H1 (cell line): ENCODE results near the gene ZNF394. TPM values are rescaled to one million over a fixed set of nuclear protein-coding genes. Genes with fewer than 3 reads are reported as not detected.

ENCODE experiments used
- BRCA1 ChIP-seq: IDR thresholded peaks from 2 replicates; pipeline ENCODE4 v1.6.1; 2012; ENCODE audit warnings: low read depth, low read length, improper control_type of control experiment
- CBX5 ChIP-seq: fragments of 300-800, 300-1000 bp; sonication (generic); IDR thresholded peaks from 2 replicates; pipeline ENCODE4 v1.7.1; 2016; ENCODE audit warnings: antibody characterized with exemption, low read length, low read depth
- CREB1 ChIP-seq: IDR thresholded peaks from 2 replicates; pipeline ENCODE4 v1.6.1; 2012; ENCODE audit warnings: inconsistent platforms
- E2F6 ChIP-seq: IDR thresholded peaks from 2 replicates; pipeline ENCODE4 v1.6.1; 2012; ENCODE audit warnings: inconsistent platforms
- EP300 ChIP-seq, 2 experiments: IDR thresholded peaks; 1 replicate in 1 of 2; 2 replicates in 1 of 2; pipeline ENCODE4 v1.6.1; 2011 to 2012; ENCODE audit warnings: low read depth in 2 of 2, low read length in 2 of 2, mild to moderate bottlenecking in 2 of 2, borderline replicate concordance in 1 of 2, inconsistent platforms in 1 of 2, moderate library complexity in 1 of 2
- GTF2F1 ChIP-seq: IDR thresholded peaks from 2 replicates; pipeline ENCODE4 v1.6.1; 2012; ENCODE audit warnings: low read depth, low read length, improper control_type of control experiment, borderline replicate concordance
- HDAC2 ChIP-seq, 2 experiments: fragments of 300-600 bp in 1 of 2; sonication (generic) in 1 of 2; IDR thresholded peaks; 2 replicates each; pipeline ENCODE4 v1.6.1; 2011 to 2012; ENCODE audit warnings: low read depth in 2 of 2, low read length in 2 of 2, mild to moderate bottlenecking in 2 of 2, moderate library complexity in 2 of 2, borderline replicate concordance in 1 of 2, inconsistent platforms in 1 of 2
- MAFK ChIP-seq: IDR thresholded peaks from 2 replicates; pipeline ENCODE4 v1.6.1; 2012; ENCODE audit warnings: low read depth, mild to moderate bottlenecking, improper control_type of control experiment, low read length
- MAX ChIP-seq: IDR thresholded peaks from 2 replicates; pipeline ENCODE4 v1.6.1; 2012; ENCODE audit warnings: inconsistent platforms
- RAD21 ChIP-seq, 2 experiments: IDR thresholded peaks in 1 of 2; conservative IDR thresholded peaks in 1 of 2; 2 replicates each; pipeline ENCODE4 v1.6.1; 2011; ENCODE audit warnings: low read depth in 2 of 2, low read length in 2 of 2, improper control_type of control experiment in 1 of 2, inconsistent platforms in 1 of 2, mild to moderate bottlenecking in 1 of 2, moderate library complexity in 1 of 2
- RBBP5 ChIP-seq: IDR thresholded peaks from 2 replicates; pipeline ENCODE4 v1.7.1; 2012; ENCODE audit warnings: low read depth, mild to moderate bottlenecking, inconsistent platforms, low read length, moderate library complexity, borderline replicate concordance
- RNF2 ChIP-seq: fragments of 200-900, 300-1000 bp; sonication (generic); IDR thresholded peaks from 2 replicates; pipeline ENCODE4 v1.7.1; 2016; ENCODE audit warnings: borderline replicate concordance, low read depth, mild to moderate bottlenecking, antibody characterized with exemption, low read length; ENCODE audit not compliant: poor library complexity, severe bottlenecking; ENCODE audit errors: missing control alignments
- SP4 ChIP-seq: IDR thresholded peaks from 2 replicates; pipeline ENCODE4 v1.6.1; 2012; ENCODE audit warnings: low read length, inconsistent platforms
- TAF1 ChIP-seq: IDR thresholded peaks from 2 replicates; pipeline ENCODE4 v1.6.1; 2011; ENCODE audit warnings: mild to moderate bottlenecking, low read depth, low read length
- TAF7 ChIP-seq: optimal IDR thresholded peaks from 2 replicates; pipeline ENCODE3; 2011; ENCODE audit warnings: low read depth, mild to moderate bottlenecking, inconsistent platforms, low read length, moderate library complexity, borderline replicate concordance
- TEAD4 ChIP-seq: IDR thresholded peaks from 2 replicates; pipeline ENCODE4 v1.6.1; 2012; ENCODE audit warnings: low read depth, low read length, inconsistent platforms, mixed read lengths
- ZNF274 ChIP-seq: IDR thresholded peaks from 2 replicates; pipeline ENCODE4 v1.7.0; 2012; ENCODE audit warnings: low read length, borderline replicate concordance; ENCODE audit errors: extremely low read depth
- polyA plus RNA-seq, 7 experiments: library from polyadenylated mRNA; depleted of rRNA in 3 of 7; stranded (reverse) in 5 of 7; unstranded in 2 of 7; fragments of >200 nt in 5 of 7; fragments of 200-250 nt in 2 of 7; gene quantifications; 1 replicate in 5 of 7; 2 replicates in 1 of 7; 4 replicates in 1 of 7; pipeline versions ENCODE4 v1.2.1 to v1.2.3, GENCODE V29; 2011 to 2013; ENCODE audit warnings: missing spikeins in 2 of 7, mixed read lengths in 2 of 7
- total RNA-seq: library from RNA; stranded (reverse); fragmentation: NEBNext Ultra II Directional; extraction: Animal tissue kit (Norgen Biotek cat#: 25700); gene quantifications from 2 replicates; pipeline ENCODE4 v1.2.1, GENCODE V29; 2021

Gene ZNF394
- total and polyA plus RNA-seq, 2 of the 8 experiments (the other 6 are each of a cell fraction or from before 2014, with no cell fraction given): 6.6 to 19.3 TPM

GRCh38 chr7:99504603-99505323 is 4.7 kb upstream of the ZNF394 start, which contains the start of gene ZKSCAN5 (continued):
- TF ChIP-seq GTF2F1 (0 out of 2 replicates have a peak, but pooled peaks have one; percentile 25), TEAD4 (no peak), RNF2 (no peak), CBX5 (no peak), CREB1 (peak; percentile 88), TAF7 (peak; percentile 91), BRCA1 (no peak; the same call in 1 of the 2 replicates), E2F6 (no peak), RBBP5 (no peak; the same call in 1 of the 2 replicates), SP4 (peak; percentile 67; the same call in 1 of the 2 replicates), EP300 (IDR thresholded peaks at IDR 0.05; ENCODE audit: borderline replicate concordance in 1 of 2, low read depth in 2 of 2, low read length in 2 of 2) (peak in 1 of 2 experiments; percentile 58; a peak in 1 of 3 replicates), MAX (peak; percentile 29; the same call in 1 of the 2 replicates), ZNF274 (no peak), TAF1 (peak; percentile 96), MAFK (no peak), RAD21 (IDR thresholded peaks at IDR 0.05 in 1 of 2, conservative IDR thresholded peaks at IDR 0.05 in 1 of 2; ENCODE audit: low read depth in 2 of 2, low read length in 2 of 2) (no peak), HDAC2 (IDR thresholded peaks at IDR 0.05; ENCODE audit: borderline replicate concordance in 1 of 2, low read depth in 2 of 2, low read length in 2 of 2) (peak; percentile 54 to 56; a peak in 1 of 4 replicates)
